K562 (cell line): Measurements from ENCODE around the gene MTARC2. TPM values are rescaled to one million over a fixed set of nuclear protein-coding genes. Genes with fewer than 3 reads are reported as not detected.

Source experiments
- ATAC-seq: fragments of 200-7000 bp; cut with Tn5 transposase; 3 replicates; pipeline ENCODE4 v1.9.1; 2020; ENCODE audit warnings: moderate library complexity
- BruUV-seq: library from RNA; stranded (reverse); fragments of 400-500 nt; replicated peaks from 2 replicates; lab custom pipeline; 2021; lab: Mats Ljungman, UMichigan
- CTCF ChIA-PET: fragments of 300-600 bp; formaldehyde crosslinking; extraction: SDS; loops from one replicate; lab custom pipeline; 2021; ENCODE audit warnings: low intra/inter-chr PET ratio; lab: Yijun Ruan, JAX
- POLR2A ChIA-PET: fragments of 300-600, 350-650 bp; sonication (Branson Sonifier 250); formaldehyde crosslinking; extraction: SDS; loops from one replicate; lab custom pipeline; 2021; ENCODE audit warnings: antibody characterized with exemption, inconsistent platforms; lab: Yijun Ruan, JAX
- DNase-seq, 4 experiments: peaks; one replicate each; pipeline versions ENCODE4 v3.0.0 to v3.0.0-alpha.2; 2011 to 2018; ENCODE audit warnings: low spot score in 3 of 4, mixed read lengths in 3 of 4; ENCODE audit errors: extremely low read depth in 1 of 4
- FAIRE-seq: peaks from 2 replicates; lab custom pipeline; 2011; peaks lifted over from hg19 to GRCh38; lab: Jason Lieb, UNC
- H2AFZ ChIP-seq: 2 replicates; pipeline ENCODE4 v1.6.0; 2011; ENCODE audit warnings: low read depth, low read length, control low read depth, inconsistent platforms
- H3K27ac ChIP-seq: fragments of 200-600 bp; 3 replicates; pipeline ENCODE4 v1.8.0; 2011; ENCODE audit warnings: low read depth, mild to moderate bottlenecking, control low read depth, inconsistent platforms, low read length, moderate library complexity, mixed read lengths; ENCODE audit errors: extremely low read depth
- H3K27me3 ChIP-seq, 2 experiments: fragments of 300-600 bp in 1 of 2; 2 replicates in 1 of 2; 3 replicates in 1 of 2; pipeline versions ENCODE4 v1.6.0 to v1.8.0; 2011; ENCODE audit warnings: inconsistent platforms in 2 of 2, low read length in 2 of 2, mild to moderate bottlenecking in 1 of 2, mixed read lengths in 1 of 2, moderate library complexity in 1 of 2; ENCODE audit not compliant: control insufficient read depth in 2 of 2, insufficient read depth in 2 of 2
- H3K36me3 ChIP-seq: fragments of 300-600 bp; 3 replicates; pipeline ENCODE4 v1.8.0; 2011; ENCODE audit warnings: mild to moderate bottlenecking, low read length, inconsistent platforms; ENCODE audit not compliant: control insufficient read depth, insufficient read depth
- H3K4me1 ChIP-seq, 2 experiments: fragments of 200-600 bp in 1 of 2; replicated peaks in 1 of 2; 2 replicates in 1 of 2; 3 replicates in 1 of 2; pipeline versions ENCODE4 v1.5.1 to v1.8.0; 2011; ENCODE audit warnings: inconsistent platforms in 2 of 2, low read length in 2 of 2, mild to moderate bottlenecking in 1 of 2, mixed read lengths in 1 of 2, moderate library complexity in 1 of 2; ENCODE audit not compliant: control insufficient read depth in 2 of 2, insufficient read depth in 2 of 2
- H3K4me2 ChIP-seq: 2 replicates; pipeline ENCODE4 v1.6.1; 2011; ENCODE audit warnings: low read length, control low read depth, inconsistent platforms, mixed read lengths; ENCODE audit not compliant: insufficient read depth
- H3K4me3 ChIP-seq: fragments of 200-600 bp; sonication (generic), shearing (Covaris generic); 2 replicates; pipeline ENCODE4 v1.5.1; 2016; ENCODE audit warnings: control low read depth, inconsistent platforms
- H3K79me2 ChIP-seq: fragments of 200-600 bp; 3 replicates; pipeline ENCODE4 v1.8.0; 2011; ENCODE audit warnings: low read length, inconsistent platforms; ENCODE audit not compliant: control insufficient read depth, insufficient read depth
- H3K9ac ChIP-seq, 2 experiments: 2 replicates each; pipeline versions ENCODE4 v1.6.0 to v1.6.1; 2011; ENCODE audit warnings: low read depth in 2 of 2, low read length in 2 of 2, control low read depth in 1 of 2, inconsistent platforms in 1 of 2, mild to moderate bottlenecking in 1 of 2, mixed read lengths in 1 of 2; ENCODE audit not compliant: insufficient read depth in 1 of 2
- H3K9me1 ChIP-seq: one replicate; pipeline ENCODE4 v1.6.0; 2011; ENCODE audit warnings: inconsistent platforms, mild to moderate bottlenecking, low read length, moderate library complexity; ENCODE audit not compliant: control insufficient read depth, insufficient read depth
- H3K9me3 ChIP-seq: replicated peaks from 2 replicates; pipeline ENCODE4 v1.5.1; 2011; ENCODE audit warnings: low read depth, low read length, inconsistent platforms; ENCODE audit not compliant: control insufficient read depth, insufficient read depth
- H4K20me1 ChIP-seq: replicated peaks from 2 replicates; pipeline ENCODE4 v1.6.1; 2011; ENCODE audit warnings: low read length, inconsistent platforms, mixed read lengths; ENCODE audit not compliant: control insufficient read depth, insufficient read depth
- ATF6 ChIP-seq: sonication (generic); formaldehyde crosslinking; IDR thresholded peaks from 2 replicates; pipeline ENCODE4 v1.4.0; 2020; ENCODE audit warnings: mild to moderate bottlenecking, missing genetic modification reagents
- BACH1 ChIP-seq: fragments of 200-800 bp; sonication (Bioruptor generic); IDR thresholded peaks from 2 replicates; pipeline ENCODE4 v1.6.1; 2016; ENCODE audit warnings: missing genetic modification characterization, missing compliant biosample characterization
- CBX3 ChIP-seq, 2 experiments: IDR thresholded peaks; 1 replicate in 1 of 2; 2 replicates in 1 of 2; pipeline ENCODE4 v1.6.1; 2012; ENCODE audit warnings: inconsistent platforms in 2 of 2, low read length in 2 of 2, borderline replicate concordance in 1 of 2, control low read depth in 1 of 2
- E4F1 ChIP-seq: fragments of 250-450 bp; sonication (Bioruptor Pico); IDR thresholded peaks from 2 replicates; pipeline ENCODE4 v1.5.0; 2021; ENCODE audit warnings: mild to moderate bottlenecking, borderline replicate concordance
- EHMT2 ChIP-seq: fragments of 450-650 bp; IDR thresholded peaks from 2 replicates; pipeline ENCODE4 v1.6.1; 2018; ENCODE audit warnings: antibody characterized with exemption
- EZH2 ChIP-seq: IDR thresholded peaks from 2 replicates; pipeline ENCODE4 v1.6.1; 2012; ENCODE audit warnings: low read depth, mild to moderate bottlenecking, inconsistent platforms, low read length, borderline replicate concordance
- GMEB1 ChIP-seq: fragments of 250-450 bp; sonication (Bioruptor Pico); IDR thresholded peaks from 2 replicates; pipeline ENCODE4 v1.4.0; 2020; ENCODE audit warnings: mild to moderate bottlenecking
- KHSRP ChIP-seq: fragments of 450-650 bp; IDR thresholded peaks from 2 replicates; pipeline ENCODE4 v1.6.1; 2017
- MTA3 ChIP-seq: fragments of 450-650 bp; formaldehyde crosslinking; IDR thresholded peaks from 2 replicates; pipeline ENCODE4 v1.6.1; 2017; ENCODE audit warnings: mild to moderate bottlenecking, borderline replicate concordance
- NEUROD1 ChIP-seq: fragments of 150-350 bp; IDR thresholded peaks from 2 replicates; pipeline ENCODE4 v1.6.1; 2014; ENCODE audit warnings: borderline replicate concordance, low read length, low read depth; ENCODE audit not compliant: partially characterized antibody
- RBFOX2 ChIP-seq: fragments of 200-400 bp; formaldehyde crosslinking; IDR thresholded peaks from 2 replicates; pipeline ENCODE4 v1.6.1; 2017; ENCODE audit warnings: low read depth, mild to moderate bottlenecking, low read length, moderate library complexity
- RFX7 ChIP-seq: fragments of 250-450 bp; sonication (Bioruptor Pico); IDR thresholded peaks from 2 replicates; pipeline ENCODE4 v1.5.1; 2021; ENCODE audit warnings: mild to moderate bottlenecking
- SREBF1 ChIP-seq: fragments of 150-350 bp; IDR thresholded peaks from 2 replicates; pipeline ENCODE4 v1.6.1; 2014; ENCODE audit warnings: antibody characterized with exemption, low read depth, low read length, borderline replicate concordance
- ZBTB5 ChIP-seq: fragments of 450-650 bp; IDR thresholded peaks from 2 replicates; pipeline ENCODE4 v1.6.1; 2017; ENCODE audit warnings: antibody characterized with exemption
- WGBS: fragments of 100-300 bp; shearing (Covaris generic); methylation state at CpG from one replicate; pipeline ENCODE4 v1.1.6; 2016; ENCODE audit warnings: low coverage, mixed read lengths; ENCODE audit not compliant: insufficient coverage; ENCODE audit errors: missing lambda C conversion rate; 5-methylcytosine and 5-hydroxymethylcytosine counted together
- in situ Hi-C: fragments of 300-500 bp; cut with MboI; formaldehyde crosslinking; loops from 4 replicates; pipeline ENCODE4 v1.15.0; 2018; ENCODE audit warnings: inconsistent platforms, mixed read lengths
- intact Hi-C: fragments of 100-400 bp; cut with micrococcal nuclease; formaldehyde crosslinking; loops from 2 replicates; pipeline ENCODE4 v1.14.2; 2022
- polyA plus RNA-seq, 8 experiments: library from polyadenylated mRNA; depleted of rRNA in 4 of 8; stranded (reverse) in 5 of 8; unstranded in 3 of 8; fragments of >200 nt; fragmentation: Nextera tagmentation in 2 of 8; fragmentation: Illumina TruSeq in 1 of 8; extraction: Ambion mirVana in 2 of 8; extraction: Trizol in 1 of 8; gene quantifications; 2 replicates each; pipeline versions ENCODE4 v1.2.1 to v1.2.3, GENCODE V29; 2011 to 2014; ENCODE audit warnings: inconsistent platforms in 1 of 8, missing spikeins in 1 of 8
- total RNA-seq, 7 experiments: library from RNA; depleted of rRNA in 6 of 7; stranded (reverse); fragments of >200 nt in 6 of 7; fragmentation: Illumina TruSeq in 2 of 7; extraction: Trizol in 2 of 7; gene quantifications; 2 replicates each; pipeline versions ENCODE4 v1.2.1 to v1.2.3, GENCODE V29; 2011 to 2021; ENCODE audit warnings: low replicate concordance in 1 of 7

Gene MTARC2
- total and polyA plus RNA-seq, 9 of the 15 experiments (the other 6 are each of a cell fraction or from before 2014, with no cell fraction given) = 0.03 to 0.35 TPM; not detected in 7

GRCh38 chr1:220733086-220733601 lies 15.0 kb upstream of the MTARC2 start:
- Histone ChIP-seq H3K36me3 (no peaks in the 10 kb centered on the region), H3K9ac (no peak overlapping the region), H3K27me3 (peaks cover 3 to 4% of the 10 kb centered on the region in 2 experiments; a peak in 1 of 5 replicates), H3K79me2 (no peaks in the 10 kb centered on the region), H2AFZ (peak overlapping the region; percentile 71), H3K4me3 (no peak overlapping the region), H3K27ac (no peak overlapping the region), H3K9me3 (no peaks in the 10 kb centered on the region), H3K4me2 (peak overlapping the region; percentile 14; the same call in 1 of the 2 replicates), H3K9me1 (no peaks in the 10 kb centered on the region), H4K20me1 (no peaks in the 10 kb centered on the region), H3K4me1 (no peaks in the 10 kb centered on the region)
- WGBS = 1% methylated on average over 15 of the region's 15 CpGs
- ATAC-seq (peak; percentile 99), FAIRE-seq (peak; percentile 74), DNase-seq (peak; percentile 80 to 82 (median 82))
- POLR2A ChIA-PET = interaction anchor here (0.6 to 1.3 kb wide), 5 partner anchors 14 to 921 kb away, joined by 3 to 4 read pairs (median 4); no protein-coding TSS in a partner anchor
- CTCF ChIA-PET = interaction anchor here (0.9 kb wide), 2 partner anchors 53 to 514 kb away, joined by 3 read pairs; no protein-coding TSS in a partner anchor
- no TSS peak for BruUV-seq
- in situ Hi-C loops = no loop called here
- intact Hi-C loops = loop anchor here (1.0 to 5.0 kb wide), 3 partner anchors 52 to 452 kb away; no protein-coding TSS in a partner anchor
- TF ChIP-seq GMEB1 (no peak), ZBTB5 (no peak), ATF6 (no peak), NEUROD1 (peak; percentile 27), SREBF1 (no peak), MTA3 (no peak), KHSRP (no peak), E4F1 (CRISPR knock-in tag) (no peak), RBFOX2 (no peak), EHMT2 (peak; percentile 74), RFX7 (CRISPR knock-in tag) (no peak), EZH2 (no peak), BACH1 (tag) (no peak), CBX3 (IDR thresholded peaks at IDR 0.05; ENCODE audit: borderline replicate concordance in 1 of 2, low read length in 2 of 2) (peak in 1 of 2 experiments; percentile 86; a peak in 2 of 3 replicates)
